ENCODE measurements around the gene TAF11.
"Not testable (repeated sequence)": the region's sequence is repeated elsewhere in the genome, so short reads cannot be mapped to it uniquely, and the experiment has no call there.

TAF11 gene

GRCh38 chr6:34904990-34905613, 17.3 kb upstream of the TAF11 start:
- DNase-seq, result peak in 1 of 5 donors; percentile 32

DNA sequence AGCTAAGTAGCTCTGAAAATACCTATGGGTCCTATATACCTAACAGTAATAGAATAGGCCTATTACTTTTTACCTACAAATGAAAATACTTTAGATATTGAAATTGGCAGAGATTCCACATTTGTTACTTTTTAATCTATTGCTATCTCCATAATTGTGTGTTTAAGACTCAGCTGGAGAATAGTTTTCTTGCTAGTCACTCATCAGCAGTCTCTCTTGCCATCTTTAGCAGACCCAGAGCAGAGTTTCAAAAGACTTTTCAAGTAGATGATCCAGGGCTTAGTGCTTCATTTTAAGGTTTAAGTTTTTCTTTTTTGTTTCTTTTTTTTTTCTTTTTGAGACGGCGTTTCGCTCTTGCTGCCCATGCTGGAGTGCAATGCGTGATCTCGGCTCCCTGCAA, 14.1 kb upstream of the TAF11 start:
- no peak for DNase-seq

DNA sequence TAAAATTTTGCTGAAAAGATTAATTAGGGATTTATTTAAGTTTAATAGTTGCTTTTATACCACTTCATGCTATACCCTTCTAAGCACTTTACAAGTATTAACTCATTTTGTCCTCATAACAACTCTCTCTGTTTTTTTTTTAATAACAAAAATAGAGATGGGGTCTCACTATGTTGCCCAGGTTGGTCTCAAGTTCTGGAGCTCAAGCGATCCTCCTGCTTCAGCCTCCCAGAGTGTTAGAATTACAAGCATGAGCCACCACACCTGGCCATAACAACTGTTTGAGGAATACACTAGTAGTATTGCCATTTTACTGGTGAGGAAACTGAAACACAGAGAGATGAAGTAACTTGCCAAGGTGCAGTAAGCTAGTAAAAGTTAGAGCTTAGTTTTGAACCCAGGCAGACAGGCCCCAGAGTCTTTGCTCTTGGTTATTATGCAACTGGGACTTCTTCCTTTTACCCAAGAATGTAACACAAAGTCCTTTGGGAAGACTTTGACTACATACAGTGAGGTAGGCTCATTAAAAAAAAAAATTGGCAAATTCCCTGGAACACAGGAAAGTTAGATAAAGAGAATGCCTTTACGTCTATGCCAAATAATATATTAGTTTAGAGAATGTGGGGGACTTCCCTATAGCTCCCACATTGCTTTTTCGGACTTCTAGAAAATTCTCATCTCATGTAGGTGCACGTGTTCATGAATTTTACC, 12.6 kb upstream of the TAF11 start:
- DNase-seq, result no peak

GRCh38 chr6:34899748-34900147, 11.9 kb upstream of the TAF11 start:
- not testable (repeated sequence) for DNase-seq

DNA sequence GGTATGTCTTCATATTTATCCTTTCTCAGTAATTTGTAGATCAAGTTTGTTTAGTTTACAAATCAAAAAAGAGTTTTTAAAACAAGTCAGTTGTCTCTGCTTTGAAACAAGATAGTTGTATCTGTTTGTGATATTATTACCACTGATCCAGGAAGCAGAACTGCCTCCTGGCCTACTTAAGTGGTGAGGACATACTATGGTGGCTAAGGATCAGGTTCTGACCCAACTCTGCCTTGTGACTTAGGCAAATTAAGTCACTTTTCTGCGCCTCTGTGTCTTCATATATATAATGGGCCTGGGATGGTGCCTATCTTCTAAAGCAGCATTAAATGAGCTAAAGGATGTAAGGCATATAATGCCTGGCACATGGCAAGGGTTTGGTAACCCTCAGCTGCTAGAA, 9.9 kb upstream of the TAF11 start:
- no peak for DNase-seq

DNA sequence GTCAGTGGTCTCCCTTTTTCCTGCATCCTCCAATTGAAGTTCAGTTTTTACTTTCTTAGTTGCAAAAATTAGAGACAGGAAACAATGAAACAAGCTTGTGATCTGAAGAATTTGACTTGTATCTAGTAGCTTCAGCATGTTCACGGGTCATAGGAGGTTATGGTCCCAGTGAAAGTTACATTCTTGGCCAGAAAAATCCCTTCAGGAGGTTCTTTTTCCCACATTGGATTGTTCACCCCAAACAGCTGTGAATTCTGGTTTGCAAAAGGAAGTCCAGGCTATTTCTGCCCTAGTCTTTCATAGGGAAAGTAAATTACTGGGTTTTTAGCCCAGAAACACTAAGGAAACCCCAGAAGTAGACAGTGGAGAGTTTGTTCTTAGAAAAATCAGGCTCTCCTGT, 9.3 kb upstream of the TAF11 start:
- DNase-seq, result no peak

DNA sequence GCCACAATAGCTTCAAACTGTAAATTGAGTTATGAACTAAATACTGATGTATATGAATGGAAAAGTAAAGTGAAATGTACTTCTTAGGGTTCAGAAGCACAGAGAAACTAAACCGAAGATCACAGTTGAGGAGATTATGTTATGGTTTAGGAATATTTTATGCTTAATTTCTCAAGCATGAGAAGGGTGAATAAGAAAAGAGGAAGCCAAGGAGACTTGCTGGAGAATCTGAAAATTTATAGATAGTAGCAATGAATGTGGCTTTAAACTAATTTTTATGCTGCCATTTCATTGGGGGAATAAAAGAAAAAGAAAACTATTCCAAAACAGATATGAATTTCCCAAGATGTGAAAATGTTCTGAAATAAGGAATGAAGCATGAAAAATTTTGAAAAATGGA, 6.9 kb upstream of the TAF11 start:
- DNase-seq, result no peak

GRCh38 chr6:34891296-34891695, 3.5 kb upstream of the TAF11 start:
- no peak for DNase-seq

DNA sequence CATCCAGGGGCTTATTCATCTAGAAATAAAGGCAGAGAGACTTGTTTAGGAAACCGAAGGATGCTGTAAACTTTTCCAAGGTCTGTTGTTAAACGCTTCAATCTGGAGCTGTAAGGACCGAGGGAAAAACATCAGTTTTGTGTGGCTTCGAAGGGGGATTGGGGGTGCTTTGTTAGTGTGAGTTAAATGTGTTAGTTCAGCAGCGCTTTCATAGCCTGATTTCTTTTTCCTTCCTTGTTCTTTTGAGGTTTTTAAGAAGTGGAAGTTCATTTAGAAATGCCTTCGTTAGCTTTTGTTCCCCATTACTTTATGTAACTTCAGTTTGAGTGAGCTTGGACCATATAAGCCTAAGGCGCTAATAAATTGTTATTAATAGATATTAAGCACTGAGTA, 2.7 kb upstream of the TAF11 start:
- DNase-seq, result no peak

DNA sequence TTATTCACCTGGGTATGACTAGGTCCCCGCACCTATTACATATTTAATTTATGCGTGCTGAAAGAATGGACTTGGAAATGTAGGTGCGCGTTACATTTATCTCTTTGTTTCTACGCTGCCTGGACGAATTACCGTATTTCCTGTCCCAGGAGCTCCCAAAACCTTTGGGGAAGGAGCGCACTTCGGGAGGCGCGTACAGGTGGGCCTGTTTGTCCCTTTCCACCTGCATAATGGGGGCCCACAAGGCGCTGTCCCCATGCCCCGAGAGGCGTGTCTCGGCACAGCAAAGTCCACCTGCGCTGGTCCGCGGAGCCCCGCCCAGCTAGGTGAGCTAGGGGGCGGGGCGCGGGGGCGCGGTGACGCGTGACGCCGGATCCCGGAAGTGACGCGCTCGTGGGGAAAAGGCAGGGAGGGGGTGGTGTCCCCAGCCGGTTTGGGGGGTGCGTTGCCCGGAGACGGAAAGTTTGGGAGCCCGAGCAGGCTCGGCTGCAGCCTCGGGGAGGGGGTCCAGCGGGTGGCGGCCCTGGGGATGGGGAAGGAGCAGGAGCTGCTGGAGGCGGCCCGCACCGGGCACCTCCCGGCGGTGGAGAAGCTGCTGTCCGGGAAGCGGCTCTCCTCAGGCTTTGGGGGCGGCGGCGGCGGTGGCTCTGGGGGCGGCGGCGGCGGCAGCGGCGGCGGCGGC, 1.2 kb upstream of the TAF11 start, which contains the start of gene ANKS1A:
Gene ANKS1A, plus strand, starts transcription at position 382 of the 682 bp plus-strand sequence. Its CDS starts 148 bp downstream, at position 530.
- peak; percentile 83 to 91 (median 87) for DNase-seq

GRCh38 chr6:34888514-34888856, 643 bp upstream of the TAF11 start:
- no peak for DNase-seq

DNA sequence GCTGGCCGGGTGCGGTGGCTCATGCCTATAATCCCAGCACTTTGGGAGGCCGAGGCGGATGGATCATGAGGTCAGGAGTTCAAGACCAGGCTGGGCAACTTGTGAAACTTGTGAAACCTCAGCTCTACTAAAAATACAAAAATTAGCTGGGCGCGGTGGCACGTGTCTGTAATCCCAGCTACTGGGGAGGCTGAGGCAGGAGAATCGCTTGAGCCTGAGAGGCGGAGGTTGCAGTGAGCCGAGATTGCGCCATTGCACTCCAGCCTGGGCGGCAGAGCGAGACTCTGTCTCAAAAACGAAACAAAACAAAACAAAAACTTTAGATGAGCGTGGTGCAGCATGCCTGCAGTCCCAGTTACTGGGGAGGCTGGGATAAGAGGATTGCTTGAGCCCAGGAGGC, 2.0 kb downstream of the TAF11 start:
- not testable (repeated sequence) for DNase-seq

- DNase-seq, result no peak
Measured at GRCh38 chr6:34884996-34885395, 2.8 kb downstream of the TAF11 start.

DNA sequence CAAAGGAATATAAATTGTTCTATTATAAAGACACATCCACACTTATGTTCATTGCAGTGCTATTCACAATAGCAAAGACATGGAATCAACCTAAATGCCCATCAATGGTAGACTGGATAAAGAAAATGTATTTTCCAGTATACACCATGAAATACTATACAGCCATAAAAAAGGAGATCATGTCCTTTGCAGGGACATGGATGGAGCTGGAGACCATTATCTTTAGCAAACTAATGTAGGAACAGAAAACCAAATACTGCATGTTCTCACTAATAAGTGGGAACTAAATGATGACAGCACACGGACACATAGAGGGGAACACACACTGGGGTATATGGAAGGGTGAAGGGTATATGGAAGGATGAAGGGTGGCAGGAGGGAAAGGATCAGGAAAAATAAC, 3.8 kb downstream of the TAF11 start:
- DNase-seq, result not testable (repeated sequence)

DNA sequence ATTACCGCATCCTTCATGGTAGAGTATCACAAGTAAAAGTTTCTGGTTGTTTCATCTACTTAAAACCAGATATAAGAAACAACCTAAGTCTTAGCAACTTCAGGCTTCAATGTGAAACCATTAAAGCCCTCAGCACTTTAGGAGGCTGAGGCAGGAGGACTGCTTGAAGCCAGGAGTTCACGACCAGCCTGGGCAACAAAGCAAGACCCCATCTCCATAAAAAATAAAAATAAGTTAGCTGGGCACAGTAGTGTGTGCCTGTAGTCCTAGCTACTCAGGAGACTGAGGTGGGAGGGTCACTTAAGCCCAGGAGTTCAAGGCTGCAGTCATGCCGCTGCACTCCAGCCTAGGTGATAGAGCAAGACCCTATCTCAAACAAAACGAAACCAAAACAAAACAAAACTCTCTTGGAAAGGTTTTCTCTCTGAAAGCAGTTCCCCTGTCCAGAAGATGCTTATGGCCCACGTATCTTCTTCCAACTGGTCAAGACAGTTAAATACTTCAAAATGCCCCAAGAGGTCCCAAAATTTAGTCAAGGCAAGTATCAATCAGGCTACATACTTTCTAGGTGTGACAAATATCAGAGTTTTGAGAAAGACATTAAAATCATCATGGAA, 9.9 kb downstream of the TAF11 start:
- DNase-seq, result no peak

DNA sequence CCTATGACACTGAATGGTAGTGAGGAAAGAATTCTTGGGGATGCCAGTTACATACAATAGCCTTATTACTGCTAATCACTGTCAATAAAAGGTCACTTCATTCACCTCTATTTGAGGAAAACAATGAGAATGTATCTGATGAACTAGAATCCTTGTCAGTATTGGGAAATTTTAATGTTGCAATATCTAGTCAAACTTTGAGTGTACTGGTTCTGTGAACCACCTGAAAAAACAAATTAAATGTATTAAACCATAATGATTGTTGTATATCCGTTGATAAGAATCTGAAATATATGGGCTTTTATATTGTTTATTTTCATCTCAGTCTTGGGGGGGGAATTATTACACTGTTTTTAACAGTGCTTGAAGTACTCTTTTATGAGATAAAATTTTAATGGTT, 10.6 kb downstream of the TAF11 start:
- no peak for DNase-seq

- DNase-seq, result no peak
Measured at GRCh38 chr6:34876472-34876871, 11.4 kb downstream of the TAF11 start.

DNA sequence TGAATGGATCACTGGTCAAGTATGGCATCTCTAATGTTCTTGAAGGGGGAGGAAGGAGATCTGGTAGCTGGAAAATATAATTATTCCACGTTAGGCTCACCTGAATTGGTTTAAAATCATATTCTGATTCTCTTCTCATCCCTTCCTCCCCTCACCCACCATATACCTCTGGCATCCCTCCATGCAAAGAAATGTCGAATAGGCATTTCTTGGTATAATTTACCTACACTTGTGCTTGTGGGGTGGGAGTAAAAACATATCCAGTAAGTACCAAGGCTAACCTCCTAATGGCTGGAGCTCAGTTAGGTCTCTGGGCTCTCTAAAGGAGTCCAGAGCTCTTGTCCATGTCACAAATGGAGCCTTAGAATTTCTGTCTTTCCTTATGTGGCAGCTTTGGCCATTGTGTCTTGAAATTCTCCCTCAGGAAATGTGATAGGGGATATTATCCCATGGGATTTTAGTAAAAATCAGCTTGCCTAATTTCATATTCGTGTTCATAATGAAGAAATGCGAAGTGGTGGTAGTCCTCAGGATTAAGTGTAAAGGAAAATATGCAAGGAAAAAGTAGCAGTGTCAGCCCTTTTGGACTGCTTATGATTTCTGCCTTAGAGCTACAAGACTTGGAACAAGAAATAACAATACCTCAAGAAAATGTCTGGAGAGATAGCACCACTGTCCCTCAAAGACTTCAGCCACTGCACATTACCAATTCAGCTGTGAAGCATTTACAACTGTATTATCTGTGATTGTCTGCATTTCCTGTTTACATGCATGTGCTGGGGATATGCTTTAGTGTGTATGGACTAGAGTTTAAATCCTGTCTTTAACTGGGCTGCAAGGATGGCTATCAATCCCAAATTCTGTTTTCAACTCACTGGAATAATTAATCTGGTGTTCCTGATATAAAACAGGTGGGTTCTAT, 12.3 kb downstream of the TAF11 start:
- DNase-seq, result no peak

DNA sequence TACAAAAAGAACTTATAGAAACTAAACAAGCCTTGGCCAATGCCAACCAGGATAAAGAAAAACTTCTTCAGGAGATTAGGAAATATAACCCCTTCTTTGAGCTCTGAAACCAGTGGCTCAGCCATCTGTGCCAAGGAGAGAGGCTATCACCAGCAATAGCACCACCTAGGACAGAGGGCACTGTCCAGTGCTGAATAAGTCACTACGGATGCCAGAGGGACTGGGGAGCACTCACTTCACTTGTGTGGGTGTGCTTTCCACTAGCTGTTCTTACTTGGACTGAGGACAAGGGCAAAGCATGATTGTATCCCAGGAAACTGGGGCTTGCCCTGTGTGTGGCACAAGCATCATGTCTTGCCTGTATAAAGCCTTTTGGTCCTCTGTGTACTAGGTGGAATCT, 15.5 kb downstream of the TAF11 start:
- no peak for DNase-seq

DNA sequence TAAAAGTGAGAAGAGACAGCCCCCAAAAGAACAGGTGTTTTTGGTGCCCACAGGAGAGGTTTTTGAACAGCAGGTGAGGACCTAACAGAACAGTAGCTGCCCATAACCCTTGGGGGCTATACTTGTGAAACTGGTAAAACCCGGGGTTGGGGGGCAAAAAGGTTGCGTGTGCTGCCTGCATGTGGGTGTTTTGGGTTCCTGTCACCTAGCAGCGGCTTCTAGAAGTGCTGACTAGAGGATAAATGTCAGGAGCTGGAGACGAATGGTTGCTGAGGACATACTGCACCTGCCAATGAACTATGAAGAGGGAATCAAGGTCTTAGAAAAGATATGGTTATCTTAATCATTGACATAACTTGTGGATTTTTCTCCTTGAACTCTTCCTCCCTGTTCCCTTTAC, 16.0 kb downstream of the TAF11 start:
- no peak for DNase-seq

DNA sequence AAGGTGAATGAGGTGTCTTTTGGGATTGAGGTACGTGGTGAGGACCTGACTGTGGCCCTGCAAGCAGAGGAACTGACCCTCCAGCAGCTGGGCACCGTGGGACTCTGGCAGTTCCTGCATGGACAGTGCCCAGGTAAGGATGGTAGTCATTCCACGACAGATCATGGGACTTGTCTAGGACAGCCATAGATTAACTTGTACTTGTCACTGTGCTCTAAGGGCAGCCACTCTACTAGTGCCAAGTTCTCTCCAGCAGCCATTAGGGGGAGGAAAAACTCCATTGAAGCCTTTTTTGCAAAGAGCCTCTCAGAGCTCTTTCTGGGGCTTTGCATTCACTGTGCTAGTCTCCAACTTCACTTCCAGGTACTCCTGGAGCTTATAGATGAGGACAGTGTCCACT, 20.4 kb downstream of the TAF11 start:
- DNase-seq, result no peak

GRCh38 chr6:34866509-34866908, 21.3 kb downstream of the TAF11 start:
- no peak for DNase-seq

DNA sequence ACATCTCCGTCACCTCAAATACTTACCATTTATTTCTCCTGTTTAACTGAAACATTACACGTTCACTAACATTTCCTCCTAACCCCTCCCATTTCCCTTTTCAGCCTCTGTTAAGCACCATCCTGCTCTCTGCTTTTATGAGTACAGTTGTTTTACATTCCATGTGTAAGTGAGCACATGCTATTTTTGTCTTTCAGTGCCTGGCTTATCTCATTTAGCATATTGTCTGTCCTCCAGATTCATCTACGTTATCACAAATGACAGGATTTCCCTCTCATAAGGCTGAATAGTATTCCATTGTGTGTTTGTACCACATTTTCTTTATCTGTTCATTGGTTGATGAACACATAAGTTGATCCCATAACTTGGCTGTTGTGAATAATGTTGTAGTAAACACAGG, 22.7 kb downstream of the TAF11 start:
- no peak for DNase-seq
